Measurements from ENCODE around the gene HYAL3.
"Not testable (repeated sequence)": the region's sequence is repeated elsewhere in the genome, so short reads cannot be mapped to it uniquely, and the experiment has no call there.

The HYAL3 gene

GRCh38 chr3:50268703-50269451, 30.3 kb downstream of the HYAL3 start, which contains the start of gene SEMA3B:
SEMA3B (plus strand) TSS chr3:50269147; CDS start chr3:50269241, 94 bp downstream.
- DNase-seq: no peak

GRCh38 chr3:50268276-50268675, 30.9 kb downstream of the HYAL3 start:
- no peak for DNase-seq

- DNase-seq: no peak
These were observed 31.8 kb downstream of the HYAL3 start for GRCh38 chr3:50267280-50267913.

- DNase-seq: no peak
These were observed 32.4 kb downstream of the HYAL3 start for GRCh38 chr3:50266836-50267235.

- no peak for DNase-seq
These were observed 33.2 kb downstream of the HYAL3 start for GRCh38 chr3:50266017-50266416.

- no peak for DNase-seq
These were observed 33.6 kb downstream of the HYAL3 start for GRCh38 chr3:50265571-50265970.

- DNase-seq: no peak
These were observed 34.2 kb downstream of the HYAL3 start for GRCh38 chr3:50264964-50265485.

- no peak for DNase-seq
These were observed 34.7 kb downstream of the HYAL3 start for GRCh38 chr3:50264383-50264963.

- DNase-seq: no peak
These were observed 35.5 kb downstream of the HYAL3 start for GRCh38 chr3:50263478-50264382.

- no peak for DNase-seq
These were observed 36.4 kb downstream of the HYAL3 start for GRCh38 chr3:50262778-50263177.

- not testable (repeated sequence) for DNase-seq
These were observed 37.0 kb downstream of the HYAL3 start for GRCh38 chr3:50262200-50262599.

GRCh38 chr3:50261505-50261904, 37.7 kb downstream of the HYAL3 start:
- no peak for DNase-seq

GRCh38 chr3:50260942-50261441, 38.2 kb downstream of the HYAL3 start:
- DNase-seq: no peak

GRCh38 chr3:50260027-50260941, 38.9 kb downstream of the HYAL3 start:
- peak; percentile 53 to 71 (median 64) for DNase-seq

- DNase-seq: no peak
These were observed 39.7 kb downstream of the HYAL3 start for GRCh38 chr3:50259432-50260026.

GRCh38 chr3:50258979-50259378, 40.2 kb downstream of the HYAL3 start:
- DNase-seq: no peak

GRCh38 chr3:50258029-50258680, 41.0 kb downstream of the HYAL3 start:
- DNase-seq: no peak

- no peak for DNase-seq
These were observed 42.0 kb downstream of the HYAL3 start for GRCh38 chr3:50256978-50257890.

GRCh38 chr3:50255251-50255615, 44.0 kb downstream of the HYAL3 start:
- no peak for DNase-seq

All from activated CD4-positive, CD25-positive, alpha-beta regulatory T cell (primary cell).